ENCODE measurements around the gene PEX11A.
"Not testable (repeated sequence)": the region's sequence is repeated elsewhere in the genome, so short reads cannot be mapped to it uniquely, and the experiment has no call there.

- TF ChIP-seq CTCF (conservative IDR thresholded peaks at IDR 0.05; ENCODE audit: low read depth, low read length); EZH2 (IDR thresholded peaks at IDR 0.05; ENCODE audit: borderline replicate concordance, low read depth, low read length, poor library complexity, severe bottlenecking): not testable (repeated sequence)
Measured at GRCh38 chr15:89689930-89690275, 651 bp downstream of the PEX11A start.

Measured in A673 (cell line).